HG02870 (cell line): Measurements from ENCODE around the gene DHRS9.
"Not testable (repeated sequence)": the region's sequence is repeated elsewhere in the genome, so short reads cannot be mapped to it uniquely, and the experiment has no call there.

ENCODE experiments used
- ATAC-seq: cut with Tn5 transposase; IDR thresholded peaks from one replicate; pipeline ENCODE4 v1.9.1; 2021; ENCODE audit warnings: mild to moderate bottlenecking, moderate library complexity; ENCODE audit not compliant: unreplicated experiment

DHRS9 gene

DNA sequence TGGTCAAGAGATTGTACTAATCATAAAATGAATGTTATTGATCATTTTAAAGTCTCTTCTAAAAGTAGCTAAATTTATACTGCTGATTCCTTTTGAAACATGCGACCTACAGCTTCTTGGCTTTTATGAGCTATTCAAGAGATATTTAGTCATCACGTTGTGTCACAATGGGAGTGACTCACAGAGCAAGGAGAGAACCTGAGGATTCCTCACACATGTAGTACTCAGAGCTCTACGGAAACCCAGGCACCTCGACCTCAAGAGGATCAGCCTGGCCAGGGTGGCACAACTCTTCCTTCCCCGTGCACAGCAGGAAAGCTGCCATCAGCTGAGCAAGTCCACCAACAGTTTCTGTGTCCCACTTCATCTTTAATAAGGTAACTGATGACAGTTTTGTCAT, at the start of gene DHRS9:
DHRS9 (plus strand) TSS at position 223 of the 400 bp plus-strand sequence. CDS start 12,019 bp downstream, outside the sequence.
- no peak for ATAC-seq

DNA sequence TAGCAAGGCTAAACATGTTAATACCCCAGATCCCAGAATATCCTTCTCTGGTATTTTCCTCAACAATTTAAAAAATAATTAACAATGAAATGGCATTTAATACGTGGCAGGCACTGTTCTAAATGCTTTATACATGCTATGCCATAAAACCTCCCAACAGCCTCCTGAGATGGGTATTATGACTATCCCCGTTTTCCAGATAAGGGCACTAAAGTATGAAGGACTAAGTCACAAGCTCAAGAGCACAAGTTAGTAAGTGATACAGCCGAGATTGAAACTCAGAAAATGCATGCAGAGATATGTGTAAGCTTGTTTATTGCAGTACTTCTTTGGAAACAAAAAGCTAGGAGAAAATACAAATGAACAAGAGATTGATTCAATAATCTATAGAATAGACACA, 46.2 kb upstream of the DHRS9 start:
- no peak for ATAC-seq

DNA sequence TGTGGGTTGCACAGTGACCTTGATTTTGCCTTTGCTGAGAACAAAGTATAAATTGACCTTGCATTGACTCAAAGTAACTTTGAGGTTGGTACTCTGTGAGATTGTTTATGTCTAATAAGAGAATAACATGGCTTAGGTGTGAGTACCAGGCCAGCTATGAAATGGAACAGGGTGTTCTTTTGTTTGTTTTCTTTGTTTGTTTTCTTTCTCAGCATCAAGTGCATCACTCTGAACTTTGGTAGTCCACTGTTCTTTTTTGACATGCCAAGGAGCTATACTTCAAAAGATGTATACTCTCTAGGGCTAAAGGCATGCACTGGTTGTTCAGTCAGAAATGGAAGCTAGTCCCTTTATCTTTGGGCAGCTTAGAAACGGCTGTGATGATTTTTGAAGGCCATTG, 43.3 kb upstream of the DHRS9 start:
- ATAC-seq, result no peak

DNA sequence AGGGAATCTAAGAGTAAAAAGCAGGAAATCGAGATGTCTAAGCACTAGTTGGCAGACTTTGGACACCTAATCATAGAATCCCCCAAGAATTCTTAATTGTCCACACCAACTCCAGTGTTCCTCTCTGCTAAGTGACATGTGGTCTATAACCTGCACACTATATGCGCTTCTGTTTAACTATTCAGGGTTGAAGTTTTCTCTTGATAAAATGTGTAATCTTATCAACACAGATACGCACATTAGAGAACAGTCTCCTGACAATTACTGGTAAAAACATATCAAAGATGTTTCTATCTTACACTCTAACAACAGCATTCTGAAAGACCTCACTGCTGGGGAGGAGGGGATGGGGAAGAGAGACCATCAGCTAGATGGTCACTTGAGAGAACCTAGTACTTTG, 42.1 kb upstream of the DHRS9 start:
- ATAC-seq, result no peak

DNA sequence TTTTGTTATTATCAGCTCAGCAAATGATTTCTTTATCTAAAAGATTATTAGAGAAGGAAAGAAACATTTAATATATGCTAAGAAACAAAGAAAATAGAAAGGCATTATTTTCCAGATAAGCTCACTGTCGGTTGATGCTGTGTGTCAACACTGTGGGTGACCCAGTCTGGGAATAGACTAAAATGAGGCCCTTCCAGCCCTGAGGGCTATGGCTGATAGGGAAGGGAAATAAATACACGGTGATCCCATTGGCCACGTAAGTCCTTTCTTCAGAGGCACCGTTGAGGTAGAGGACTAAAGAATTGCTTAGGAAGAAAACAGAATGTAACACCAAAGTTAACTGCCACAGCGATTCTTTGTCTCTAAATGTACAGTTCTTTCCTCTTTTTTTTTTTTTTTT, 40.0 kb upstream of the DHRS9 start:
- ATAC-seq, result no peak

DNA sequence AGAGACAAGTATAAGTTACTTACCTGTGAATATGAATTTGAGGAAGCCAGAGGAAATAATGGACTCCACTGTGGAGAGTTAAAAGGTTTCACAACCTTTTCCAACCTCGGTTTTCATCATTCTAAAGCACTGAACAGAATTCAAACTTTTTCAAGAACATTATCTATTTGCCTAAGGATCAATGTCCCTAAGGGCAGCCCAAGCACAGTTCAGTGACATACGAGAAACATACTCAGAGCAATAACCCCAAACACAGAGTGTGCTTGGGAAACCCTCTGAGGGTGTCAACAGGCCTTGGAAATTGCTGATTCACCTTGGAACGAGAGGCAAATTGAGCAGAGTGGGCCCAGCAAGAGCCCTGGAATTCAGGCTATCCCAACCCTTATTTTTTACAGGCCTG, 38.2 kb upstream of the DHRS9 start, which contains the start of gene ABCB11:
ABCB11 (minus strand) TSS at position 123 of the 400 bp plus-strand sequence. CDS start 13,199 bp downstream, outside the sequence.
- ATAC-seq, result no peak

DNA sequence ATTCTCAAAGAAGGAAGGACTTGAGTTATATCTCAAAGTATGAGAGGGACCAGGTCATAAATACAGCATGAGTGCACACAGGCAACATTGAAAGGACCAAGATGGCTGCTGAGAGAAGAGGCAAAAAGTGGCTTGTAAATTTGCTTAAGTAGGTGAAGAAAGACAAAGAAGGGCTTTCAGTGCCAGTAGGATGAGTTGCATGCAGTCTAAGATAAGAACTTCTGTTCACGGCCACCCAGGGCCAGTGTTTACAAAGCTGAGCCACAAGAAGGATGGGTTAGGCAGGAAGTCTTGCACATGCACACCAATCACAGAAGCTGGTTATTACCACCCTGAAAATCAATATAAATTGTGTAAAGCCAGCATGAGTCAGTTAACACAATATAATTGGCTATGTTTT, 35.1 kb upstream of the DHRS9 start:
- ATAC-seq, result no peak

DNA sequence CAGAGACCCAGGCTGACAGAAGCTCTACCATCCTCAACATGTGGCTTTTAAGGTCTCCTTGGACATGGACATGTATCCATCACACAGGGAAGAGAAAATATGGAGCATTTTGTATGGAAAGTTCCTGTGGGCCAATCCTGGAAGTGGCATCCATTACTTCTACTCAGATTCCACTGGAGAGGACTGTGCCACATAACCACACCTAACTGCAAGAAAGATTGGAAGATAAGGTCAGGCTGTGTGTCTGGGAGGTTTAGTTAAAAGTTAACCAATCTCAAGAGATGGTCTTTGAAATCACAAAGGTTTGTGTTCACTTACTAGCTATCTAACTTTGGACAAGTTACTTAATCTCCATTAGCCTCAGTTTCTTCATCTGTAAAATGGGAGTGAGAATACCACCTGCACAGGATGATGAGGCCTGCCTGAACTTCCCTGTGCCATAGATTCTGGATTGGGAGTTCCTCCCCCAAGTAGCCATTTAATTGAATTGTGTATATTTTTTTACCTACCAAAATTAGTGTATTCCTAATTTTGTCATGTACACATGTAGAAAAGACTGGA, 34.3 kb upstream of the DHRS9 start:
- no peak for ATAC-seq

DNA sequence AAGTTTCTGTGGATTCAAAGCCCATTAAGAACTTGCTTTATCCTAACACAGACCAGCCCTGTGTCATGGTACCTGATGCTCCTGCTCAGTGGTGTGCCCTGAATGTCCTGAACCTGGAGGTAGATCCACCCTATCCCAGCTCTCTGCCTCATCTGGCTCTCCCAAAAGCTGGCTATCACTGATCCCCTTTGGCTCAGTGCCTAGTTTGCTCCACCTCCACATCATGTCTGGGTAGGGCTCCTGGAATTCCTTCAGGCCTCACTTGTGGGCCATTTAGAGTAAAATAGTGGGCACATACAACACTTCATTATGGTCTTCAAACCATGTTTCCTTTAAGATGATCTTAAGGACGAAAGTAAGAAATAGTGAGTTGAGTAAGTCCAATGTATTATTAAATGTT, 33.5 kb upstream of the DHRS9 start:
- no peak for ATAC-seq

DNA sequence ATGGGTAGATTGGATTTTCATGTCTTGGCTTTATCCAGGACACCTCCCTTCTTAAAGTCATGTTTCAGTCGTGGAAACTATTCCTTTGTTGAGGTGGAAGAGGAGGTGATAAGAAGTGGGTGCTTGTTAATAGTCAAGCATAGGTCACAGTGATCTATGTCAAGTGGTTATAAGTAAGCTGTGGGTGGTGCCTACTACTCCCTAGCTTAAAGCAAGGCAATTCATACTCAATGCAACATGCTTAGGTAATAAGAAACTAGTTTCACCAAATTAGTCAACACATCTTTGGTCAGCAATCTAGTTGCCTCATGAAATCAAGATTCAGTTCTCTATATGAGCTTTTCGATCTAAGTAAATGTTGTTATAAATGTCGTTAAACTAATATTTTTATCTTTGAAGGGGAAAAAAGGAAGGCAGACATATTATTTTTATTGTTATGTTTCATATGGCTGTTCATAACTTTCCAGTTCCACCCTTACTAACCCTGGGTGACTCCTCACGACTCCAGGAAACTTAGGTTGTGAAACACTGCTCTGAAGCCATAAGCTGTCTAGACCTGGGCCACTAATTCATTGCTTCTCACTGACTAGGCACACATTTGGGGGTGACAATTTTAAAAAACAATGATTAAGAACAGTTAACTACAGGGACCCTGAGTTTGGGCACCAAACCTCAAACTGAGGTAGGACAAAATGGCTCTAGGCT, 32.5 kb upstream of the DHRS9 start:
- ATAC-seq, result peak; percentile 71

DNA sequence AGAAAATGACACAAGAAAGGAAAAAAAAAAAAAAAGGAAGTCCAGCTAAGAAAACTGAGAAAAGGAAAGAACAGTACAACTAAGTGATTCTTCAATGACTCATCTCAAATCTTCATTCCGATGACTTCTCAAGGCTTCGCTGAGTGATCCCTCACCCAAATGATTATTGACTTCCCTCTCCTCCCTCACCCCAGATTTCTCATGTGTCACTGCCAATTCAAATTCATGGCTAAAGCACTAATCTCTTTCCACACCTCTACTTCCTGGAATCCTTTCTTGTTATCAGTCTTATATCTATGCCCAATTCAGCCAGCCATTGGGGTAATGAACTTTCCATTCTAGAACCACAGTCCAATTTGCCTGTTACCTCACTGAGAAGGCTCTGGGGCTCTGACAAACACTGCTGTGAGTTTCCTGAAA, 31.0 kb upstream of the DHRS9 start:
- ATAC-seq, result peak; percentile 68

DNA sequence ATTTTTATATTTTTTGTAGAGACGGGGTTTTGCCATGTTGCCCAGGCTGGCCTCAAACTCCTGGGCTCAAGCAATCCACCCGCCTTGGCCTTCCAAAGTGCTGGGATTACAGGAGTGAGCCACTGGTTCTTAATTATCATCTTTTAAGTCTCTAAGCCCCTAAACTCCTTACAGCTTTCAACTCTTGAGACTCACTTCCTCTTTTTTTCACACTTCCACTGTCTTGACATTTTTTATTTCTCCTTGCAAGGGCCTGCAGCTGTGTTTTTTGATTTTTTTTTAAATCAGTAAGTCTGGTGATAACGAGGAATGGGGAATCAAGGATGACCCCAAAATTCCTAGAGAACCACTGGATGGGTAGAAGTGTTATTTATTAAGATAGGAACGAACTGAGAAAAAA, 29.7 kb upstream of the DHRS9 start:
- ATAC-seq, result no peak

DNA sequence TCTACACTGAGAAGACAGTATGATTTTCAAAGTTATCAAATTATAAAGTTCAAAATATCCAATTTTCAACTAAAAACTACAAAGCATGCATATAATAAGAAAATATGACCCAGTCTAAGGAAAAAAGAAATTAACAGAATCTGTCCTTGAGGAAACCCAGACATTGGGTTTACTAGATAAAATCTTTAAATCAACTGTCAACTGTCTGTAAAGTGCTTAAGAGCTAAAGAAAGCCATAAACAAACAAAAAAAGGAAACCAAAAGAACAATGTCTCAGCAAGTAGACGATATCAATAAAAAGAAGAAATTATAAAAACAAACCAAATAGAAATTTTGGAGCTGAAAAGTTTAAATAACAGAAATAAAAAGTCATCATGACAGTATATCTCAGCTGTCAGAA, 27.8 kb upstream of the DHRS9 start:
- no peak for ATAC-seq

DNA sequence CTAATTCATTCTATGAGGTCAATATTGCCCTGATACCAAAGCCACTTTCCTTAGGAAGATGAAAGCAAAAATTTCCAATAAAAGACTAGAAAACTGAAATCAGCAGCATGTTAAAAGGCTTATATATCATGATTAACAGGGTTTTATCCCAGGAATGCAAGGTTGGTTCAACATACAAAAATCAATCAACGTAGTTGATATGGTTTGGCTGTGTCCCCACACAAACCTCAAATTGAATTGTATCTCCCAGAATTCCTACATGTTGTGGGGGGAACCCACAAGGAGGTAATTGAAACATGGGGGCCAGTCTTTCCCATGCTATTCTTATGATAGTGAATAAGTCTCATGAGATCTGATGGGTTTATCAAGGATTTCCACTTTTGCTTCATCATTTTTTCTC, 26.5 kb upstream of the DHRS9 start:
- no peak for ATAC-seq

DNA sequence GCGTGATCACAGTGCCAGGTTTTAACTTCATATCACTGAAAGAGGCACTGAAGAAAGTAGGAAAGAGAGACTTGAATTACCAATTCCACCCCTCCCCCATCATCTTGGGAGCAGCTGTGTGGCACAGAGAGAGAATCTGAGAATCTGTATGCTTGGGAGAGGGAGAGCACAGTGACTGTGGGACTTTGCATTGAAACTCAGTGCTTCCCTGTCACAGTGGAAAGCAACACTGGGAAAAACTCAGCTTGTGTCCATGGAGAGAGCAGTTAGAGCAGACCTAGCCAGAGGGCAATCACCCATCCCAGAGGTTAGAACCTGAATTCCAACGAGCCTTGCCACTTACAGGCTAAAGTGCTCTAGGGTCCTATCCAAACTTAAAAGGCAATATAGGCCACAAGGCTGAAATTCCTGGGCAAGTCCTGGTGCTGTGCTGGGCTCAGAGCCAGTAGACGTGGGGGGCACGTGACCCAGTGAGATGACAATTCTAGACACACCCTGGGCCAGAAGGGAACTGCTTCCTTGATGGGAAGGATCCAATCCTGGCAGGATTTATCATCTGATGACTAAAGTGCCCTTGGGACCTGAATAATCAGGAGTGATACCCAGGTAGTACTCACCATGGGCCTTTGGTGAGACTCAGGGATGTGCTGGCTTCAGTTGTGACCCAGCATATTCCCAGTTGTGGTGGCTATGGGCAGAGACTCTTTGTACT, 22.8 kb upstream of the DHRS9 start:
- no peak for ATAC-seq

DNA sequence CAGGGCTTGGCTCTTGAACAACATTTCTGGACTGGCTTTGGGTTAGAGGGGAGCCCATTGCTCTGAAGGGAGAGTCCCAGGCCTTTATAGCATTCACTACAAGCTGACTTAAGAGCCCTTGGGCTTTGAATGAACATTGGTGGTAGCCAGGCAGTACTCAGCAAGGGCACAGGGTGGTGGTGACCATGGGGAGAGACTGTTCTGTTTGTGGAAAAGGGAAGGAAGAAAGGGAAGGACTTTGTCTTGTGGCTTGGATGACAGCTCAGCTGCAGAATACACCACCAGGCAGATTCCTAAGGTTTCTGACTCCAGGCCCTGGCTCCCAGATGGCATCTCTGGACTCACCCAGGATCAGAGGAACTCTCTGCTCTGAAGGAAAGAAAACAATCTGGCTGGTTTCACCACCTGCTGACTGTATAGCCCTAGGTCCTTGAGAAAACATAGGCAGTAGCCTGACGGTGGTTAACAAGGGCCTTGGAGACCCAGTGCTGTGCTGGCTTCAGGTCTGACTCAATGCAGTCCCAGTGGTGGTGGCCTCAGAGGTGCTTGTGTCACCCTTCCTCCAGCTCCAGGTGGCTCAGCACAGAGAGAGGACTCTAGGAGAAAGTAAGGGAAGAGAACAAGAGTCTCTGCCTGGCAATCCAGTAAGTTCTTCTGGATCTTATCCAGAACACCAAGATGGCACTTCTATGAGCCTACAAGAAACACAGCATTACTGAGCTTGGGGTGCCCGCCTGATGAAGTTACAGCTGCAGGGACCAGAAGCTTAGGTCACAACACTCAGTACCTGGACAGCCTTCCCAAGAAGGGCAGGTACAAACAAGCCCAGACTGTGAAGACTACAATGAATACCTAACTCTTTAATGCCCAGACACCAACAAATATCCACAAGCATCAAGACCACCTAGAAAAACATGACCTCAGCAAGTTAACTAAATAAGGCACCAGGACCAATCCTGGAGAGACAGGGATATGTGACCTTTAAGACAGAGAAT, 21.8 kb upstream of the DHRS9 start:
- ATAC-seq, result no peak

DNA sequence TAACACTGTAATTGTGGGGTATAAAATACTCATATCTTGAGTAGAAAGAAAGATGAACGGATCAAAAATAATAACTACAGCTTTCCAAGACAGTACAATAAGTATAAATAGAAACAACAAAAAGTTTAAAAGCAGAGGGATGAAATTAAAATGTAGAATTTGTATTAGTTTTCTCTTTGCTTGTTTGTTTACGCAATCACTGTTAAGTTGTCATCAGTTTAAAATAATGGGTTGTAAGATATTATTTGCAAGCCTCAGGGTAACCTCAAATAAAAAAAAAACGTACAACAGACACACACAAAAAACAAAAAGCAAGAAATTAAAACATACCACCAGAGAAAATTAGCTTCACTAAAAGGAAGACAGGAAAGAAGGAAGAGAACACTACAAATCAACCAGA, 20.2 kb upstream of the DHRS9 start:
- ATAC-seq, result no peak

DNA sequence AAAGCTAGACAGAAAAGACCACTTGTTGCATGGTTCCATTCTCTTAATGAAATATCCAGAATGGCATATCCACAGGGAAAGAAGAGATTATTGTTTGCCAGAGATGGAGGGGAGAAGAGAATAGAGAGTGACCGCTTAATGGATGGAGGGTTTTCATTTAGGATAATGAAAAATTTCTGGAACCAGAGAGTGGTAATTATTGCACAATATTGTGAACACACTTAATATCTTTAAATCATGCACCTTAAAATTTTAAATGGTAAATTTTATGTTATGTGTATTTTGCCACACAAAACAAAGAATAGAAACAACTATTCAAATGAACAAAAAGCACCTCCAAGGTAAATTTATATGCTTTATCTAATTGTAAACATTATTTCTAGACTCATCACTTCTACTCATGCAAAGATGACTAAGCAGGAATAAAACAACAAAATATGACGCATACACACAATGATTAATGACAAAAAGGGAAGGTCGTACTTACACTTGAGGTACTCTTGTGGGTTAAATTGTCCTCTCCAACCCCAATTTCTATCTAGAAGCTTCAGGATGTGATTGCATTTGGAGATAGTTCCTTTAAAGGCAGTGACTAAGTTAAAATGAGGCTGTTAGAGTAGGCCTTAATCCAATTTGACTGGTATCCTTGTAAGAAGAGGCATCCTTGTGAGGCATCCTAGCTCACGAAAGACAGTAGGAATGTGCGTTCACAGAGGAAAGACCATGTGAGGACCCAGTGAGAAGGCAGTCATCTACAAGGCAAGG, 18.7 kb upstream of the DHRS9 start:
- ATAC-seq, result no peak

DNA sequence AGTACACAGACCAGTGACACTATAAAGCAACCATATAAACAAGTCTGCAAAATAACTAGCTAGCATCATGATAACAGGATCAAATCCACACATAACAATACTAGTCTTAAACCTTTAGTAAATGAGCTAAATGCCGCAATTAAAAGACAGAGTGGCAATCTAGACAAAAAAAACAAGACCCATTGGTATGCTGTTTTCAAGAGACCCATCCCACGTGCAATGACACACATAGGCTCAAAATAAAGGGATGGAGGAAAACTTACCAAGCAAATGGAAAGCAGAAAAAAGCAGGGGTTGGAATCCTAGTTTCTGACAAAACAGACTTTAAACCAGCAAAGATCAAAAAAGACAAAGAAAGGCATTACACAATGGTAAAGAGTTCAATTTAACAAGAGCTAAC, 14.8 kb upstream of the DHRS9 start:
- ATAC-seq, result not testable (repeated sequence)

DNA sequence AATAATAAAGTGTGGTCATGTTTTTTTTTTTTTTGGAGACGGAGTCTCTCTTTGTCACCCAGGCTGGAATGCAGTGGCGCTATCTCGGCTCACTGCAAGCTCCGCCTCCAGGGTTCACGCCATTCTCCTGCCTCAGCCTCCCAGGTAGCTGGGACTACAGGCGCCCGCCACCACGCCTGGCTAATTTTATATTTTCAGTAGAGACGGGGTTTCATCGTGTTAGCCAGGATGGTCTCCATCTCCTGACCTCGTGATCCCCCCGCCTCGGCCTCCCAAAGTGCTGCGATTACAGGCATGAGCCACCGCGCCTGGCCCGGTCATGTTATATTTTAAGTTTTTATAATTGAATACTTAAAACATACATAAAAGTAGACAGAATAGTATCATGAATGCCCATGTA, 5.2 kb upstream of the DHRS9 start:
- not testable (repeated sequence) for ATAC-seq
